Tibial nerve (tissue), 3 donors: ENCODE data around the gene UNC50.

Source experiments
- EP300 ChIP-seq, 2 donors: sonication (generic); formaldehyde crosslinking; IDR thresholded peaks; one replicate each; pipeline ENCODE4 v1.6.1; 2017; ENCODE audit warnings: antibody characterized with exemption in 2 of 2, mild to moderate bottlenecking in 1 of 2
- POLR2A ChIP-seq, 2 donors: fragments of 450-650 bp; IDR thresholded peaks; one replicate each; pipeline ENCODE4 v1.6.1; 2017; ENCODE audit warnings: antibody characterized with exemption in 2 of 2, mild to moderate bottlenecking in 2 of 2, moderate library complexity in 2 of 2

DNA sequence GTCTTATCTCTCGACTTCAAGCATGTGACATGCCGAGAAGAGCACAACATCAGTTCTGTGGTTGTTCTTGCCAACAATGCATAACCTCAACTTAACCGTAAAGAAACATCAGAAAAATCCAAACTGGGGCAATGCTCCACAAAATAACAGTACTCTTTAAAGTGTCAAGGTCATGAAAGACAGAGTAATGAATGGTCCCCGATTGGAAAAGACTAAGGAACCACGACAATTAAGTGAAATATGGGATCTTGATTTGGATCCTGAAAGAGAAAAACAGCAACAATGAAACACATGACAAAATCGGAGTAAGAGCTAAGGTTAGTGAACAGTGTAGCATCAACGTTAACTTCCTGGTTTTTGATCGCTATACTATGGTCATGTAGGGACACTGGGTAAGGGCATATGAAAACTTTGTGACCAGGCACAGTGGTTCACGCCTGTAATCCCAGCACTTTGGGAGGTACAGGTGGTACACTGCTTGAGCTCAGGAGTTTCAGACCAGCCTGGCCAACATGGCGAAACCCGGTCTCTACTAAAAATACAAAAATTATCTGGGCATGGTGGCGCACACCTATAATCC lies 55.2 kb downstream of the UNC50 start:
- TF ChIP-seq EP300 (IDR thresholded peaks at IDR 0.05): no peak
- TF ChIP-seq POLR2A (IDR thresholded peaks at IDR 0.05): no peak
